ENCODE data around the gene KTI12.
A peak's percentile ranks its signal among the peaks of the same experiment; 100 is the strongest.
"Not testable (repeated sequence)": the region's sequence is repeated elsewhere in the genome, so short reads cannot be mapped to it uniquely, and the experiment has no call there.

The KTI12 gene

GRCh38 chr1:52045236-52045635 lies 11.6 kb upstream of the KTI12 start:
- FAIRE-seq (no peak), DNase-seq (ENCODE audit: insufficient read length, low spot score) (no peak)

GRCh38 chr1:52041551-52042185 lies 8.1 kb upstream of the KTI12 start:
- no peak for DNase-seq (ENCODE audit: insufficient read length, low spot score)
- FAIRE-seq: peak; percentile 26

GRCh38 chr1:52037909-52038308 lies 4.3 kb upstream of the KTI12 start:
- DNase-seq (ENCODE audit: insufficient read length, low spot score) (no peak), FAIRE-seq (no peak)

DNA sequence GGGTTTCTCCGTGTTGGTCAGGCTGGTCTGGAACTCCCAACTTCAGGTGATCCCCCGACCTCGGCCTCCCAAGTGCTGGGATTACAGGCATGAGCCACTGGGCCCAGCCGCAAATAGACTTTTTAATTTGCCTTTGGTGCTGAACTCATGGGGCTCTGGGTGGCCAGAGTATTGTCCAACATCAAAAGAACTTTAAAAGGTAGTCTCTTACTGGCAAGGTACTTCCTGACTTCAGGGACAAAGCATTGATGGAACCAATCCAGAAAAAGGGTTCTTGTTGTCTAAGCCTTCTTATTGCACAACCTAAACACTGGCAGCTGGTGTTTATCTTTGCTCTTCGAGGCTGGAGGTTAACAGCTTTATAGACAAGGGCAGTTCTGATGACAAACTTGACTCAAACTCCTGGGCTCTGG lies 3.8 kb upstream of the KTI12 start:
- no peak for DNase-seq (ENCODE audit: insufficient read length, low spot score)
- no peak for FAIRE-seq

- DNase-seq (ENCODE audit: insufficient read length, low spot score) (no peak), FAIRE-seq (no peak)
These were observed 407 bp upstream of the KTI12 start for GRCh38 chr1:52034050-52034384.

GRCh38 chr1:52032785-52033131 lies 852 bp downstream of the KTI12 start:
- DNase-seq (ENCODE audit: insufficient read length, low spot score) (no peak), FAIRE-seq (no peak)

DNA sequence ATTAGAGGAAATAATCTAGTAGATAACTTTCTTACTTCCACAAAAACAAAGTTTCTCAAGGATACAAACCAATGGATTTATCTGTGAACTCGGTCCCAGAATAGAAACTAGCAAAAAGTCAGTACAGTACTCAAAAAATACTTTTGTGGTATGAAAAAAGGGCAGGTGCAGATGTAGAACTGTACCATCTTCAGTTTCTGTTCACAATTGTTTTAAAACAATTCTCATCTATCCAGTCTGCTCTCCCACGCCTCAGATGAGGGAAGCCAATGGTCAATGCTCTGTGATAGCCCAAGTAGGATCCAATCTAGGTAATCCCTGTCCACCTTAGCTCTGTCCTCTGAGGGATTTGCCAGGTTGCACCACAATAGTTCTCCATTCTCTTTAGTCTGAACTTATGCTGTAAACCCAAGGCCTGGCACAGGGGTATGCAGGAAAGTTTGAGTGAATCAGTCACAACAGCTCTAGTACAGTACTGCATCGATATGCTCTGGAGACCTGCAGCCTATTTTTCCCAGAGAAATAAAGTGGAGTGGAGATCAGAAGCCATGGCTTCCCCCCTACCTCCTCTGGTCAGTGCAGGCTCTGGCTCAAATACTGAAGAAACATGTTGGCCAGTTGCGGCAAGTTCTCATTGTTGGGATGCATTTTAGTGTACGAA lies 1.4 kb downstream of the KTI12 start:
- DNase-seq (ENCODE audit: insufficient read length, low spot score): no peak
- peak; percentile 85 for FAIRE-seq

DNA sequence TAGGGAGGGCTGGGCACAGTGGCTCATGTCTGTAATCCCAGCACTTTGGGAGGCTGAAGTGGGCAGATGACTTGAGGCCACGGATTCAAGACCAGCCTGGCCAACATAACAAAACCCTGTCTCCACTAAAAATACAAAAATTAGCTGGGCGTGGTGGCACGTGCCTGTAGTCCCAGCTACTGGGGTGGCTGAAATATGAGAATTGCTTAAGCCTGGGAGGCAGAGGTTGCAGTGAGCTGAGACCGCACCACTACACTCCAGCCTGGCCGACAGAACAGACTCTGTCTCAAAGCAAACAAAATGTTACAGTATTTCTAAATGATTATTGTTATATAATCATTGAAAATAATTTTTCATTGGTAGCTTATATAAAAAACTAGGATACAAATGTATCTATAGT lies 4.8 kb downstream of the KTI12 start:
- not testable (repeated sequence) for DNase-seq (ENCODE audit: insufficient read length, low spot score); FAIRE-seq

DNA sequence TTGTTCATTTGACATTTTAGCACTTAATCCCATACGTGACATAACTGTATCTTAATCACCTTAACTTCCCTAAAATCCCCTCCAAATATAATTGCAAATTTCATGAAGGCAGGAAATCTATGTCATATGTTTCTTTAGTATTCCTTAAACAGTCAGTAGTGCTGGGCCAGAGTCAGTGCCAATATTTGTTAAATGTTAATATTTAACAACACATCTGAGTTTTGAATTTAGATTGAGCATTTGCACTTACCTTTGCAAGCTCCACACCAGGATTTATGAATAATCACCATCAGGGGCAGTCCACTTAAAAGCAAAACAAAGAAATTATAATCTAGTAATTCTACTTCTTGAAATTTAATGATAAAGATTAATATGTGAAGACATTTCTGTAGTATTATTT lies 5.3 kb downstream of the KTI12 start:
- FAIRE-seq: no peak
- DNase-seq (ENCODE audit: insufficient read length, low spot score): no peak

DNA sequence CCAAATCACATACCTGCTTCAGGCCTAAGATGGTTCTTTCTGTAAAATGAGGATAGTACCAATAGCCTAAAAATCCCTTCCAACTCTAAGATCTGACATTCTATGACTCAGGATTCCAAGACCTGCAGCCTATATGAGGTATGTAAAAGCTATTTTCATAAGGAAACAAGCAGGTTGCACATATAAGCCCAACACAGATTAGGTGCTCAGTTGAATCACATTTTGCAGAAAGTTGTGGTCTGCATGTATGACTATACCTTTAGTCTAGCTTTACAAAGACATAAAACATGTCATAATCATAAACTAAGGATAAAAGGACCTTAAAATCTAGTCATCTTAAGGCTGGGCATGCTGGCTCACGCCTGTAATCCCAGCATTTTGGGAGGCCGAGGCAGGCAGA lies 7.3 kb downstream of the KTI12 start:
- FAIRE-seq (no peak), DNase-seq (ENCODE audit: insufficient read length, low spot score) (no peak)

- DNase-seq (ENCODE audit: insufficient read length, low spot score): no peak
- no peak for FAIRE-seq
These were observed 11.5 kb downstream of the KTI12 start for GRCh38 chr1:52022133-52022532.

DNA sequence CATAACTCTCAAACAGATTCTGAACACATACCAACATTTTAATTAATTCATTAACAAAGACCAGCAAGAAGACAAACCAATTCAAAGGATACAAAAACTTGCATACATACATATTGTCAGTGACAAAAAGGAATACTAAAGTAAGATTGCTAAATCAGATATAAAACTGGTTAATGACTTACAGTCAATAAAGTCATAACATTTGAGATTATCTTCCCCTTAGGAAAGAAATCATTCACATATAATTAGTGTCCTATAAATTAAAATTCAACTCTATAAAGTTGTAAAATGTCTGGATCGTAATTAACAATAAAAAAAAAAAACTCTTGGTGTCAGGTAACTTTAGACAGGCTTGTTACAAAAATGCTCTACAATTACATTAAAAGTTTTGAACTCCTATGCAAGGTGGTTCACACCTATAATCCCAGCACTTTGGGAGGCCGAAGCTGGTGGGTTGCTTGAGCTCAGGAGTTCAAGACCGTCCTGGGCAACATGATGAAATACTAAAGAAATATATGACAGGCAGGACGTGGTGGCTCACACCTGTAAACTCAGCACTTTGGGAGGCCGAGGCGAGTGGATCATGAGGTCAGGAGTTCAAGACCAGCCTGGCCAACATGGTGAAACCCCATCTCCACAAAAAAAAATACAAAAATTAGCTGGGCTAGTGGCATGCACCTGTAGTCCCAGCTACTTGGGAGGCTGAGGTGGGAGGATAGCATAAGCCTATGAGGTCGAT lies 25.4 kb downstream of the KTI12 start:
- FAIRE-seq (no peak), DNase-seq (ENCODE audit: insufficient read length, low spot score) (no peak)

DNA sequence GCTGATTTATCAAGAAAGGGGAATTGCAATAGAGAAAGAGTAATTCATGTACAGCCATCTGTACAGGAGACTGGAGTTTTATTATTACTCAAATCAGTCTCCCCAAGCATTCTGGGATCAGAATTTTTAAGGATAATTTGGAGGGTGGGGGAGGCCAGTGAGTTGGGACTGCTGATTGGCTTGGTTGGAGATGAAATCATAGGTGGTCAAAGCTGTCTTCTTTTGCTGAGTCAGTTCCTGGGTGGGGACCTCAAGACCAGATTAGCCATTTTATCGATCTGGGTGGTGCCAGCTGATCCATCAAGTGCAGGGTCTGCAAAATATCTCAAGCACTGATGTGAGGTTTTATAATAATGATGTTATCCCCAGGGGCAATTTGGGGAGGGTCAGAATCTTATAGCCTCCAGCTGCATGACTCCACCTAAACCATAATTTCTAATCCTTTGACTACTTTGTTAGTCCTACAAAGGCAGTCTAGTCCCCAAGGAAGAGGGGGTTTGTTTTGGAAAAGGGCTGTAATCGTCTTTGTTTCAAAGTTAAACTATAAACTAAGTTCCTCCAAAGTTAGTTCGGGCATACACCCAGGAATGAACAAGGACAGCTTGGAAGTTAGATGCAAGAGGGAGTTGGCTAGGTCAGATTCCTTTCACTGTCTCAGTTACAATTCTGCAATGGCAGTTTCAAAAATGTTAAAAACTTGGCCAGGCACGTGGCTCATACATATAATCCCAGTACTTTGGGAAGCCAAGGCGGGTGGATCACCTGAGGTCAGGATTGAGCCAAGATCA lies 26.2 kb downstream of the KTI12 start:
- FAIRE-seq (no peak), DNase-seq (ENCODE audit: insufficient read length, low spot score) (no peak)

- not testable (repeated sequence) for FAIRE-seq; DNase-seq (ENCODE audit: insufficient read length, low spot score)
These were observed 27.5 kb downstream of the KTI12 start for GRCh38 chr1:52006081-52006553.

DNA sequence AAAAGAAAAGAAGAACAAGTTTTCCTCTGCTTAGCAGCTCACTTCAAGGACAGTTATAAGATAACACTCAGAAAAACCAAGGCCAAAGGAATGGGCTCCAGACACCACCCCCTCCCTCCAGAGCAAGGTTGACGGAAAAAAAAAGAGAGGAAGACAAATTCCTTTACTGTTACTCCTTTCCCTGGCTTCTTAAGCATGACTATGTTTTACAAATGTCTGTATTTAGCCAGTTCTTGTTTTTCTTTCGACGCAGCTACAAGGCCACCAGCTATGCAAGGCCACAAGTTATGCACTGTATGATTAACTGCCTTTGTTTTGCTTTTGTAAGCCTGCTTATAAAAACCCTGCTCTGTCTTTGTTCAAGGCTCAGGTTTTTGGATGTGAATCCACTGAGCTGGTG lies 28.1 kb downstream of the KTI12 start:
- not testable (repeated sequence) for DNase-seq (ENCODE audit: insufficient read length, low spot score); FAIRE-seq

- no peak for DNase-seq (ENCODE audit: insufficient read length, low spot score)
- FAIRE-seq: no peak
These were observed 29.7 kb downstream of the KTI12 start for GRCh38 chr1:52003877-52004276.

GRCh38 chr1:52002038-52002917 lies 31.3 kb downstream of the KTI12 start:
- FAIRE-seq (peak; percentile 97), DNase-seq (ENCODE audit: insufficient read length, low spot score) (peak; percentile 81)

DNA sequence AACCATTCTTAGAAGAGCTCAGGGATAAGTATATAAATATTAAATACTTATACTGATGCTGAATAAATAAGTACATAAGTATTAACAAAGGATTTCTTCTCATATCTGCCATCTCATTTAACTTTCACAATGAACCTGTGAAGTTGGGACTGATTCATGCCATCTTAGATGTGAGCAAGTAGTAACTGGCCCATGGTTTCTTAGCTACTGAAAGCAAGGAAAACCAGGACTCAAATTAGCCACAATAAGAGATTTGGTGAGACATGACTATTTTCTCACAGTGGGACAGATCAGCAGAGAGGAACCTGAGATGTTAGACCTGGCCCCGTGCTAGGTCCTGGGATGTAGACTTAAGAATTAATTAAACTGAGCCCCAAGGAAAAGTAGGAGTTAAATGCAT lies 34.9 kb downstream of the KTI12 start:
- DNase-seq (ENCODE audit: insufficient read length, low spot score) (no peak), FAIRE-seq (no peak)

GRCh38 chr1:51997974-51998382 lies 35.6 kb downstream of the KTI12 start:
- FAIRE-seq (no peak), DNase-seq (ENCODE audit: insufficient read length, low spot score) (no peak)

DNA sequence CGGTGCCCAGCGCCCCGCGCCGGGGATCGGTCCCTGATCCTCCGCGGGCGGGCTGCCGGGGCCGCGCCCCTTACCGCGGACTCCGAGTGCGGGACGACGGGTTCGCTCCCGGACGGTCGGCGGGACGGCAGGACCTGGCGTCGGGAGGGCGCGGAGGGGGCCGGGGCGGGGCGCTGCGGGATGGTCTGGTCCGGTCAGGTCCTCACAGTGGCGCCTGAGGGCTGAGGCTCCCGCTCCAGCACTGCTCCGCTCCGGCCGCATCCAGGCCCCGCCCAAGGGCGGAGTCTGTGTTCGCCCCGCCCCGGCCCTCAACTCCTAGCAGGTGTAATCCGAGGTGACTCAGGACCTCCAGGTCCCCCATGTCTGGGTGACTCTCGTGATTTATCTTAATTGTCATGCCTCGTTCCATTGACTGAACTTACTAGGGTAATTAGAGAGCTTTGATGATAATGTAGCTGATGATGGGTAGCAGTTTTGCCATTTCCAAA lies 43.1 kb downstream of the KTI12 start, which contains the start of gene RAB3B:
TSS of gene RAB3B (minus strand) at position 223 of the 488 bp plus-strand sequence. CDS start 13,583 bp downstream, outside the sequence.
- peak; percentile 39 for FAIRE-seq
- DNase-seq (ENCODE audit: insufficient read length, low spot score): peak; percentile 70
